Subcutaneous preadipocyte (primary cell): ENCODE measurements around the gene ZNHIT1. TPM values are rescaled to one million over a fixed set of nuclear protein-coding genes. Genes with fewer than 3 reads are reported as not detected.

Experiments used
- small RNA-seq: library from RNA; depleted of rRNA; stranded (forward); fragments of <200 nt; gene quantifications from one replicate; pipeline ENCODE3, GENCODE V24; 2012
- total RNA-seq: library from RNA; depleted of rRNA; stranded (reverse); fragments of >200 nt; gene quantifications from 2 replicates; pipeline ENCODE4 v1.2.3, GENCODE V29; 2012

The ZNHIT1 gene
- 56.3 and 68.3 TPM in 2 replicates for total RNA-seq

GRCh38 chr7:101217388-101218235, at the start of gene ZNHIT1, which contains the start of gene PLOD3:
Gene ZNHIT1 (plus strand): TSS chr7:101218165. CDS start chr7:101218196, 31 bp downstream.
Gene PLOD3 (minus strand): TSS chr7:101217581. CDS start chr7:101217274, 307 bp downstream.

GRCh38 chr7:101180130-101180755, 37.7 kb upstream of the ZNHIT1 start, which contains the start of gene NAT16:
Gene NAT16 (minus strand): TSS chr7:101180293. CDS start chr7:101174807, 5,486 bp downstream.

GRCh38 chr7:101200862-101201599, 16.9 kb upstream of the ZNHIT1 start, which contains the start of gene MOGAT3:
Gene MOGAT3 (minus strand): TSS chr7:101201036. CDS start chr7:101200854, 182 bp downstream.

GRCh38 chr7:101237206-101238067, 19.5 kb downstream of the ZNHIT1 start, which contains the start of gene CLDN15:
Gene CLDN15 (minus strand): TSS chr7:101237802. CDS start chr7:101237581, 221 bp downstream.

GRCh38 chr7:101244375-101245146, 26.6 kb downstream of the ZNHIT1 start, which contains the start of gene FIS1:
Gene FIS1 (minus strand): TSS chr7:101245081. CDS start chr7:101245004, 77 bp downstream.

Small RNA genes within 50 kb of the gene (small RNA-seq; reads per million reads assigned to genes)
- not detected for gene RNU6-1104P

Other genes starting within 250 kb of the ZNHIT1 start
- gene MUC12, start 248.6 kb upstream of the ZNHIT1 start, total RNA-seq: not detected in 2 replicates
- not detected in 2 replicates for gene MUC17, start 198.1 kb upstream of the ZNHIT1 start, total RNA-seq
- 6.2 and 12.3 TPM in 2 replicates for gene TRIM56, start 132.7 kb upstream of the ZNHIT1 start, total RNA-seq
- gene SERPINE1, start 91.1 kb upstream of the ZNHIT1 start, total RNA-seq: 287 and 464 TPM in 2 replicates
- gene AP1S1, start 63.7 kb upstream of the ZNHIT1 start, total RNA-seq: 119 and 137 TPM in 2 replicates
- gene VGF, start 52.6 kb upstream of the ZNHIT1 start, total RNA-seq: 0.39 TPM in 1 of 2 replicates, not detected in the other
- not detected in 2 replicates for gene NAT16, start 37.9 kb upstream of the ZNHIT1 start, total RNA-seq
- gene MOGAT3, start 17.1 kb upstream of the ZNHIT1 start, total RNA-seq: not detected in 2 replicates
- gene PLOD3, start 584 bp upstream of the ZNHIT1 start, total RNA-seq: 85.2 and 93.2 TPM in 2 replicates
- 3.3 and 5.9 TPM in 2 replicates for gene CLDN15, start 19.6 kb downstream of the ZNHIT1 start, total RNA-seq
- 86.8 and 174 TPM in 2 replicates for gene FIS1, start 26.9 kb downstream of the ZNHIT1 start, total RNA-seq
- gene IFT22, start 103.6 kb downstream of the ZNHIT1 start, total RNA-seq: 18.0 and 23.5 TPM in 2 replicates
- not detected in 2 replicates for gene COL26A1, start 144.7 kb downstream of the ZNHIT1 start, total RNA-seq